Gastrocnemius medialis (tissue), 4 donors: Measurements from ENCODE around the gene DDRGK1. TPM values are rescaled to one million over a fixed set of nuclear protein-coding genes. Genes with fewer than 3 reads are reported as not detected.

ENCODE experiments used
- ATAC-seq, 2 donors: fragments of 150-250 bp; one replicate each; pipeline ENCODE4 v1.9.1; 2016
- DNase-seq, 2 donors: peaks; one replicate each; pipeline ENCODE4 v3.0.0-alpha.2; 2019
- H3K27ac ChIP-seq, 4 donors: fragments of 200-600 bp; sonication (generic); 1 replicate in 1 of 4; 2 replicates in 3 of 4; pipeline ENCODE4 v1.5.1; 2016 to 2018; ENCODE audit warnings: mild to moderate bottlenecking in 2 of 4, moderate library complexity in 1 of 4
- H3K27me3 ChIP-seq, 3 donors: fragments of 200-600 bp; sonication (generic) in 2 of 3; 1 replicate in 1 of 3; 2 replicates in 2 of 3; pipeline versions ENCODE4 v1.5.1 to v1.6.0; 2016 to 2019; ENCODE audit warnings: mild to moderate bottlenecking in 1 of 3, moderate library complexity in 1 of 3
- H3K36me3 ChIP-seq, 2 donors: fragments of 200-600 bp; sonication (generic) in 1 of 2; one replicate each; pipeline ENCODE4 v1.5.1; 2017 to 2018
- H3K4me1 ChIP-seq, 2 donors: fragments of 200-600 bp; sonication (generic) in 1 of 2; one replicate each; pipeline ENCODE4 v1.5.1; 2016 to 2017; ENCODE audit warnings: mild to moderate bottlenecking in 2 of 2
- H3K4me3 ChIP-seq, 4 donors: fragments of 200-600 bp; sonication (generic) in 3 of 4; 1 replicate in 1 of 4; 2 replicates in 3 of 4; pipeline ENCODE4 v1.5.1; 2016 to 2019; ENCODE audit warnings: mild to moderate bottlenecking in 2 of 4
- H3K9me3 ChIP-seq, 3 donors: fragments of 200-600 bp; sonication (generic) in 2 of 3; 1 replicate in 1 of 3; 2 replicates in 2 of 3; pipeline ENCODE4 v1.5.1; 2016 to 2019
- POLR2A ChIP-seq, 2 donors: fragments of 450-650 bp; IDR thresholded peaks; one replicate each; pipeline ENCODE4 v1.6.1; 2017; ENCODE audit warnings: antibody characterized with exemption in 2 of 2, mild to moderate bottlenecking in 2 of 2, moderate library complexity in 2 of 2
- in situ Hi-C, 4 donors: fragments of 200-750 bp; cut with MboI; loops; one replicate each; pipeline versions ENCODE4 v1.15.0 to v1.8.0; 2017; ENCODE audit warnings: low sequenced_read_pairs in 4 of 4
- intact Hi-C: fragments of 100-400 bp; cut with DNase I; formaldehyde crosslinking; loops from one replicate; pipeline ENCODE4 v1.15.1; 2023; ENCODE audit warnings: low total_unique reads
- total RNA-seq, 4 donors: library from RNA; depleted of rRNA; stranded (reverse); fragments of >200 nt; gene quantifications; one replicate each; pipeline versions ENCODE4 v1.1.0 to v1.2.3, GENCODE V29; 2016
- TF ChIP-seq, protein P1 (sequence below), 5 experiments: fragments of 450-650 bp in 3 of 5; fragments of 200-600 bp in 2 of 5; sonication (generic) in 2 of 5; IDR thresholded peaks in 4 of 5; conservative IDR thresholded peaks in 1 of 5; 1 replicate in 4 of 5; 2 replicates in 1 of 5; pipeline ENCODE4 v1.5.1; 2016 to 2019; ENCODE audit warnings: antibody characterized with exemption in 5 of 5, mild to moderate bottlenecking in 3 of 5, moderate library complexity in 3 of 5

The DDRGK1 gene
- total RNA-seq, 4 donors from 2014 or later: 55.2 to 75.7 (median 64.7) TPM

DNA sequence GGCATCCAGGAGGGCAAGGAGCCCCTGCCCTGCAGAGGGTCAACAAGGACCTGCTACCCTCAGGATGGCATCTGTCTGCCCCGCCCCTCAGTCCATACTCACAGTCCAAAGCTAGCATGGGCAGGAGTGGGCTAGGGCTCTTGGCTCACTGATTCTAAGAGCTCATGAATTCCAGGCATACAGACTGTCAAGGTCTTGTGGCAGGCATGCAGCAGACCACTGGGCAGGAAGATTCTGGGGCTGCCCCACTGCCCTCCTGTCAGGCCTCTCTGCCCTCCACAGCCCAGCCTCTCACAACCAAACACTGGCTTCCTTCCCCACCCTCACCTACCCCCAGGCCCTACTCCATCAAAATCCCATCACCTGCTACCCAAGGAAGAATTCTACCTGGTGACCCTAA, 40.1 kb upstream of the DDRGK1 start:
- Histone ChIP-seq H3K27ac (peak overlapping the region; percentile 7 to 68 (median 55)), H3K27me3 (peaks cover 8 to 15% (median 13%) of the 10 kb centered on the region in 3 donors), H3K4me1 (peaks cover 9 to 15% of the 10 kb centered on the region in 2 donors), H3K9me3 (no peaks in the 10 kb centered on the region), H3K36me3 (no peaks in the 10 kb centered on the region), H3K4me3 (no peak overlapping the region)
- in situ Hi-C loops (no loop called here), intact Hi-C loops (no loop called here)
- no peak for TF ChIP-seq POLR2A (IDR thresholded peaks at IDR 0.05)
- TF ChIP-seq, protein P1, sequence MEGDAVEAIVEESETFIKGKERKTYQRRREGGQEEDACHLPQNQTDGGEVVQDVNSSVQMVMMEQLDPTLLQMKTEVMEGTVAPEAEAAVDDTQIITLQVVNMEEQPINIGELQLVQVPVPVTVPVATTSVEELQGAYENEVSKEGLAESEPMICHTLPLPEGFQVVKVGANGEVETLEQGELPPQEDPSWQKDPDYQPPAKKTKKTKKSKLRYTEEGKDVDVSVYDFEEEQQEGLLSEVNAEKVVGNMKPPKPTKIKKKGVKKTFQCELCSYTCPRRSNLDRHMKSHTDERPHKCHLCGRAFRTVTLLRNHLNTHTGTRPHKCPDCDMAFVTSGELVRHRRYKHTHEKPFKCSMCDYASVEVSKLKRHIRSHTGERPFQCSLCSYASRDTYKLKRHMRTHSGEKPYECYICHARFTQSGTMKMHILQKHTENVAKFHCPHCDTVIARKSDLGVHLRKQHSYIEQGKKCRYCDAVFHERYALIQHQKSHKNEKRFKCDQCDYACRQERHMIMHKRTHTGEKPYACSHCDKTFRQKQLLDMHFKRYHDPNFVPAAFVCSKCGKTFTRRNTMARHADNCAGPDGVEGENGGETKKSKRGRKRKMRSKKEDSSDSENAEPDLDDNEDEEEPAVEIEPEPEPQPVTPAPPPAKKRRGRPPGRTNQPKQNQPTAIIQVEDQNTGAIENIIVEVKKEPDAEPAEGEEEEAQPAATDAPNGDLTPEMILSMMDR (IDR thresholded peaks at IDR 0.05 in 4 of 5, conservative IDR thresholded peaks at IDR 0.05 in 1 of 5): no peak
- ATAC-seq (no peak), DNase-seq (no peak)

DNA sequence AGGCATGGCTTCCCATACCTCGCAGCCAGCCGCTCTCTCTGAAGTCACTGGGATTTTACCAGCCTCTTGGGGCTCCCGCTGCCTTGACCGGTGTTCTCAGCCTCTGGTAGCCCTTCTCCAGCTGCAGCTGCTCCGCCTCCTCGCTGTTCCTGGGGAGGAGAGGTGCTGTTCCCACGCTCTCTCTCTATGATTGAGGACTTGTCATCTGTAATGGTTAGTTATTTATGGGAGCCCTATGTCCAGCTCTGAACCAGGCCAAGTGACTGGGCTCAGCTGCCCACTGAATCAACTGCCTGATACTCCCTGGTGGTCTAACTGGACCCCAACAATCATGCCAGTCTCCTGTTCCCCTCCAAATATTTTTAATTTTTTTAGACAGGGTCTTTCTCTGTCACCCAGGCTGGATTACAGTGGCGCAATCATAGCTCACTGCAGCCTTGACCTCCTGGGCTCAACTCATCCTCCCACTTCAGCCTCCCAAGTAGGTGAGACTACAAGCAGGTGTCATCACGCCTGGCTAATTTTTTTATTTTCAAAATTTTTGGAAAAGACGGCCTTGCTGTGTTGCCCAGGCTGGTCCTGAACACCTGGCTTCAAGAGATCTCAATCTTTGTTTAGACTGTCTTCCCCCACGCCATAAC, 39.4 kb upstream of the DDRGK1 start:
- Histone ChIP-seq H3K27me3 (peaks cover 14 to 19% (median 18%) of the 10 kb centered on the region in 3 donors), H3K27ac (peak overlapping the region; percentile 10 to 68 (median 55)), H3K4me3 (no peak overlapping the region), H3K4me1 (peaks cover 6 to 13% of the 10 kb centered on the region in 2 donors), H3K9me3 (no peaks in the 10 kb centered on the region), H3K36me3 (no peaks in the 10 kb centered on the region)
- in situ Hi-C loops: no loop called here
- peak in 1 of 2 donors; percentile 20 for ATAC-seq
- TF ChIP-seq POLR2A (IDR thresholded peaks at IDR 0.05): peak in 1 of 2 donors; percentile 13
- TF ChIP-seq, protein P1 (IDR thresholded peaks at IDR 0.05 in 4 of 5, conservative IDR thresholded peaks at IDR 0.05 in 1 of 5): no peak
- DNase-seq: no peak
- intact Hi-C loops: loop anchor here (2.0 kb wide), 1 partner anchor 53 kb away; no protein-coding TSS in a partner anchor

DNA sequence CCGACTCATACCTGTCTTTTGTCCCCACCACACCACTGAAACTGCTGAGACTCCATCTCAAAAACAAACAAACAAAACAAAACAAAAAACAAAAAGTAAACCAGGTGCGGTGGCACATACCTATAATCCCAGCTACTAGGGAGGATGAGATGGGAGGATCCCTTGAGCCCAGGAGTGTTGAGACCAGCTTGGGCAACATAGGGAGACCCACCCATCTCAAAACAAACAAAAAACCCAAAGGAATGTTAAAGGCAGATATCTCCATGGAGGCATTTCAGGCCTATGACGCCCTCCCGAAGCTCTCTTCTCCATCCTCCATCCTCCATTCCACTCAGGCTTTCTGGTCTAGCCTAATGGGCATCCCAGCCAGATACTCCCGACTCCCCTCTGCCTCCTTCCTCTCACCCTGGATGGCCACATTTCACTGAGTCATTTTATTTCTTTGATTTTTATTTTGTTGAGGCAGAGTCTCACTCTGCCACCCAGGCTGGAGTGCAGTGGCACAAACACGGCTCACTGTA, 37.8 kb upstream of the DDRGK1 start:
- TF ChIP-seq, protein P1 (IDR thresholded peaks at IDR 0.05 in 4 of 5, conservative IDR thresholded peaks at IDR 0.05 in 1 of 5): no peak
- no peak for TF ChIP-seq POLR2A (IDR thresholded peaks at IDR 0.05)
- no peak for DNase-seq
- no peaks in the 10 kb centered on the region for H3K9me3 ChIP-seq
- H3K4me1 ChIP-seq: peaks cover 0 to 16% of the 10 kb centered on the region in 2 donors
- no peak overlapping the region for H3K4me3 ChIP-seq
- intact Hi-C loops: loop anchor here (2.0 kb wide), 1 partner anchor 55 kb away; no protein-coding TSS in a partner anchor
- no peak for ATAC-seq
- H3K27me3 ChIP-seq: peaks cover 26 to 33% (median 31%) of the 10 kb centered on the region in 3 donors
- peak overlapping the region in 2 of 4 donors; percentile 13 to 62 for H3K27ac ChIP-seq
- in situ Hi-C loops: no loop called here
- no peaks in the 10 kb centered on the region for H3K36me3 ChIP-seq

DNA sequence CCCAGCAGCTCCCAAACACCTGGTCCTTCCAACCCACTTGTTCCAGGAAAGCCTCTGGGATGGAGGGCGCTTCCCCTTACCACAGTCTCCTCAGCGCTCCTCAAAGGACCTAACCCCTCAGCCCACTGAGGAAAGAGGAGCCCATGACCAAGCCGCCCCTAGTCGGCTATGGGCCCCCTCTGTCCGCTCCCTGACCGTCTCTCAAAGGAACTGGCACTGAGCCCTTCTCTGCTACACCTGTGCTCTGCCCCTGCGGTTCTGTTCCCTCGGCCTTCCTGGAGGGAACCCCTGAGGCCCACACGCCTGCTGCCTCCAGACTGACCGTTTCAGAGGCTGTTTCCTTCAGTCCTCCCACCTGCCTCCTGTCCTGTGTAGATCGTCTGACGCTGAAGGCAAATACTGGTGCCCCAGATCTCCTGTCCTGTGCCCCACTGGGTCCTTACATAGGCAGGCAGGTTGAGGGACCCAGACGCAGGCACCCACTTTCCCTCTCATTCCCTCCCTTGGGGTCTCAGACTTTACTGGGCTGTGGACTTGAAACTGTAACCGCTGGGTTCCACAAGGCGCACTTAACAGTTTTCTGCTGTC, 36.4 kb upstream of the DDRGK1 start:
- TF ChIP-seq, protein P1 (IDR thresholded peaks at IDR 0.05 in 4 of 5, conservative IDR thresholded peaks at IDR 0.05 in 1 of 5): no peak
- TF ChIP-seq POLR2A (IDR thresholded peaks at IDR 0.05): no peak
- Histone ChIP-seq H3K27me3 (peaks cover 26 to 34% (median 31%) of the 10 kb centered on the region in 3 donors), H3K36me3 (no peaks in the 10 kb centered on the region), H3K4me1 (peaks cover 0 to 16% of the 10 kb centered on the region in 2 donors), H3K9me3 (no peaks in the 10 kb centered on the region), H3K4me3 (peak overlapping the region in 3 of 4 donors; percentile 50 to 78 (median 63)), H3K27ac (peak overlapping the region; percentile 53 to 74 (median 66))
- in situ Hi-C loops: no loop called here
- intact Hi-C loops: no loop called here
- DNase-seq (no peak), ATAC-seq (no peak)
